Panc1 (cell line): ENCODE measurements around the gene SBF2. TPM values are rescaled to one million over a fixed set of nuclear protein-coding genes. Genes with fewer than 3 reads are reported as not detected.
A peak's percentile ranks its signal among the peaks of the same experiment; 100 is the strongest.

Source experiments
- ATAC-seq: fragments of 200-7000 bp; cut with Tn5 transposase; 2 replicates; pipeline ENCODE4 v1.9.1; 2020; ENCODE audit warnings: mild to moderate bottlenecking, moderate library complexity
- BruUV-seq: library from RNA; stranded (reverse); fragments of 400-500 nt; replicated peaks from 2 replicates; lab custom pipeline; 2021; lab: Mats Ljungman, UMichigan
- CTCF ChIA-PET: fragments of 300-600 bp; sonication (Branson Sonifier 250); formaldehyde crosslinking; loops from one replicate; lab custom pipeline; 2022; ENCODE audit warnings: antibody characterized with exemption; lab: Charles Lee
- POLR2A ChIA-PET: fragments of 300-600 bp; sonication (Branson Sonifier 250); formaldehyde crosslinking; loops from one replicate; lab custom pipeline; 2022; ENCODE audit warnings: antibody characterized with exemption; lab: Charles Lee
- DNase-seq: peaks from one replicate; pipeline ENCODE4 v3.0.0-alpha.2; 2010; ENCODE audit warnings: low read depth, low spot score
- H3K27ac ChIP-seq: 2 replicates; pipeline ENCODE4 v1.5.1; 2011; ENCODE audit warnings: mild to moderate bottlenecking, low read length, inconsistent platforms
- H3K27me3 ChIP-seq: fragments of 200-500 bp; sonication (Bioruptor generic); 2 replicates; pipeline ENCODE4 v1.6.0; 2014; ENCODE audit warnings: low read length, inconsistent platforms; ENCODE audit not compliant: control insufficient read depth, insufficient read depth
- H3K36me3 ChIP-seq: fragments of 200-500 bp; sonication (Bioruptor generic); 2 replicates; pipeline ENCODE4 v1.5.1; 2014; ENCODE audit warnings: inconsistent platforms, mild to moderate bottlenecking, low read length, moderate library complexity; ENCODE audit not compliant: control insufficient read depth, insufficient read depth
- H3K4me1 ChIP-seq: 2 replicates; pipeline ENCODE4 v1.5.1; 2011; ENCODE audit warnings: inconsistent platforms, mild to moderate bottlenecking, low read length, moderate library complexity; ENCODE audit not compliant: control insufficient read depth, insufficient read depth
- H3K4me3 ChIP-seq, 2 experiments: 2 replicates each; pipeline ENCODE4 v1.5.1; 2011 to 2012; ENCODE audit warnings: low read depth in 2 of 2, low read length in 2 of 2, mild to moderate bottlenecking in 2 of 2, inconsistent platforms in 1 of 2, moderate library complexity in 1 of 2
- H3K9me3 ChIP-seq: fragments of 200-500 bp; sonication (Bioruptor generic); 2 replicates; pipeline ENCODE4 v1.5.1; 2014; ENCODE audit warnings: low read depth, mild to moderate bottlenecking, inconsistent platforms, low read length, moderate library complexity; ENCODE audit not compliant: control insufficient read depth, insufficient read depth
- POLR2AphosphoS5 ChIP-seq: IDR thresholded peaks from 2 replicates; pipeline ENCODE4 v1.6.1; 2012; ENCODE audit warnings: mild to moderate bottlenecking, low read depth, low read length, moderate library complexity
- SIN3A ChIP-seq: IDR thresholded peaks from 2 replicates; pipeline ENCODE4 v1.6.1; 2012; ENCODE audit warnings: low read depth, mild to moderate bottlenecking, low read length, moderate library complexity, borderline replicate concordance; ENCODE audit not compliant: insufficient read depth
- TCF7L2 ChIP-seq: IDR thresholded peaks from 2 replicates; pipeline ENCODE4 v1.6.1; 2011; ENCODE audit warnings: mild to moderate bottlenecking, low read depth, low read length, inconsistent platforms
- in situ Hi-C: cut with HindIII; loops from 2 replicates; pipeline ENCODE4 v1.10.0; 2016; ENCODE audit warnings: low sequenced_read_pairs, low pct_unique_long_range_greater_than_20kb
- intact Hi-C: fragments of 100-400 bp; cut with micrococcal nuclease; formaldehyde crosslinking; loops from one replicate; pipeline ENCODE4 v1.10.0; 2022; ENCODE audit not compliant: unreplicated experiment
- total RNA-seq: library from RNA; stranded (reverse); gene quantifications from one replicate; pipeline ENCODE4 v1.2.1, GENCODE V29; 2021; ENCODE audit not compliant: unreplicated experiment
- TF ChIP-seq, protein P1 (sequence below): fragments of 450-650 bp; IDR thresholded peaks from 2 replicates; pipeline ENCODE4 v1.5.1; 2017; ENCODE audit warnings: mild to moderate bottlenecking
- TF ChIP-seq, protein P2 (sequence below), 2 experiments: IDR thresholded peaks; 2 replicates each; pipeline ENCODE4 v1.6.1; 2011 to 2012; ENCODE audit warnings: low read depth in 2 of 2, control low read depth in 1 of 2, low read length in 1 of 2, mild to moderate bottlenecking in 1 of 2, moderate library complexity in 1 of 2; ENCODE audit not compliant: insufficient read depth in 1 of 2

SBF2 gene
- total RNA-seq, 1 experiment from 2014 or later: 65.0 TPM

DNA sequence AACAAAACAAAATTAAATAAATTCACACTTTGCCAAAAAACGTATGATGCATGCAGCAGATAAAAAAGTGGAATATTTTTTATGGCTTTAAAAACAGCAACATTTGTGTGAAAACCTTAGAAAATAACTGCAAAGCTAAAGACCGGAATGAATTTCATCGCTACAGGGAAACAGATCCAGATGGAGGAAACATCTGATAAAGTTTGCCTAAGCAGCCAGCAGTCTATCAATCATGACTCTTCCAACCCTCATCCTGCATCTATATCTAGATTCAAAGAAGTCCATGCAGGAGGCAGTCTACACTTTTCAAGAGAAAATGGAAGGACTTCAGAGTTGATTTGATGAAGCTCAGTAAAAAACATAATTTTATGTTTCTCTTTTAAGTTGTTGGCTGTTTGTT lies 503.3 kb downstream of the SBF2 start:
- ChIA-PET POLR2A (no interaction called here), CTCF (no interaction called here)
- H3K4me1 ChIP-seq: no peaks in the 10 kb centered on the region
- ATAC-seq (no peak), DNase-seq (no peak)
- BruUV-seq: TSS peak; percentile 42
- in situ Hi-C loops: no loop called here
- H3K9me3 ChIP-seq: no peaks in the 10 kb centered on the region
- intact Hi-C loops: no loop called here
- peaks cover 5% of the 10 kb centered on the region; the same call in 1 of the 2 replicates for H3K36me3 ChIP-seq
- no peaks in the 10 kb centered on the region for H3K27me3 ChIP-seq
- peak overlapping the region; percentile 68; the same call in 1 of the 2 replicates for H3K27ac ChIP-seq
- H3K4me3 ChIP-seq: no peak overlapping the region
- TF ChIP-seq SIN3A (no peak), TCF7L2 (no peak), POLR2AphosphoS5 (no peak)
- TF ChIP-seq, protein P1, sequence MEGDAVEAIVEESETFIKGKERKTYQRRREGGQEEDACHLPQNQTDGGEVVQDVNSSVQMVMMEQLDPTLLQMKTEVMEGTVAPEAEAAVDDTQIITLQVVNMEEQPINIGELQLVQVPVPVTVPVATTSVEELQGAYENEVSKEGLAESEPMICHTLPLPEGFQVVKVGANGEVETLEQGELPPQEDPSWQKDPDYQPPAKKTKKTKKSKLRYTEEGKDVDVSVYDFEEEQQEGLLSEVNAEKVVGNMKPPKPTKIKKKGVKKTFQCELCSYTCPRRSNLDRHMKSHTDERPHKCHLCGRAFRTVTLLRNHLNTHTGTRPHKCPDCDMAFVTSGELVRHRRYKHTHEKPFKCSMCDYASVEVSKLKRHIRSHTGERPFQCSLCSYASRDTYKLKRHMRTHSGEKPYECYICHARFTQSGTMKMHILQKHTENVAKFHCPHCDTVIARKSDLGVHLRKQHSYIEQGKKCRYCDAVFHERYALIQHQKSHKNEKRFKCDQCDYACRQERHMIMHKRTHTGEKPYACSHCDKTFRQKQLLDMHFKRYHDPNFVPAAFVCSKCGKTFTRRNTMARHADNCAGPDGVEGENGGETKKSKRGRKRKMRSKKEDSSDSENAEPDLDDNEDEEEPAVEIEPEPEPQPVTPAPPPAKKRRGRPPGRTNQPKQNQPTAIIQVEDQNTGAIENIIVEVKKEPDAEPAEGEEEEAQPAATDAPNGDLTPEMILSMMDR: no peak
- TF ChIP-seq, protein P2, sequence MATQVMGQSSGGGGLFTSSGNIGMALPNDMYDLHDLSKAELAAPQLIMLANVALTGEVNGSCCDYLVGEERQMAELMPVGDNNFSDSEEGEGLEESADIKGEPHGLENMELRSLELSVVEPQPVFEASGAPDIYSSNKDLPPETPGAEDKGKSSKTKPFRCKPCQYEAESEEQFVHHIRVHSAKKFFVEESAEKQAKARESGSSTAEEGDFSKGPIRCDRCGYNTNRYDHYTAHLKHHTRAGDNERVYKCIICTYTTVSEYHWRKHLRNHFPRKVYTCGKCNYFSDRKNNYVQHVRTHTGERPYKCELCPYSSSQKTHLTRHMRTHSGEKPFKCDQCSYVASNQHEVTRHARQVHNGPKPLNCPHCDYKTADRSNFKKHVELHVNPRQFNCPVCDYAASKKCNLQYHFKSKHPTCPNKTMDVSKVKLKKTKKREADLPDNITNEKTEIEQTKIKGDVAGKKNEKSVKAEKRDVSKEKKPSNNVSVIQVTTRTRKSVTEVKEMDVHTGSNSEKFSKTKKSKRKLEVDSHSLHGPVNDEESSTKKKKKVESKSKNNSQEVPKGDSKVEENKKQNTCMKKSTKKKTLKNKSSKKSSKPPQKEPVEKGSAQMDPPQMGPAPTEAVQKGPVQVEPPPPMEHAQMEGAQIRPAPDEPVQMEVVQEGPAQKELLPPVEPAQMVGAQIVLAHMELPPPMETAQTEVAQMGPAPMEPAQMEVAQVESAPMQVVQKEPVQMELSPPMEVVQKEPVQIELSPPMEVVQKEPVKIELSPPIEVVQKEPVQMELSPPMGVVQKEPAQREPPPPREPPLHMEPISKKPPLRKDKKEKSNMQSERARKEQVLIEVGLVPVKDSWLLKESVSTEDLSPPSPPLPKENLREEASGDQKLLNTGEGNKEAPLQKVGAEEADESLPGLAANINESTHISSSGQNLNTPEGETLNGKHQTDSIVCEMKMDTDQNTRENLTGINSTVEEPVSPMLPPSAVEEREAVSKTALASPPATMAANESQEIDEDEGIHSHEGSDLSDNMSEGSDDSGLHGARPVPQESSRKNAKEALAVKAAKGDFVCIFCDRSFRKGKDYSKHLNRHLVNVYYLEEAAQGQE (IDR thresholded peaks at IDR 0.05; ENCODE audit: insufficient read depth in 1 of 2, low read depth in 2 of 2, low read length in 1 of 2): no peak

DNA sequence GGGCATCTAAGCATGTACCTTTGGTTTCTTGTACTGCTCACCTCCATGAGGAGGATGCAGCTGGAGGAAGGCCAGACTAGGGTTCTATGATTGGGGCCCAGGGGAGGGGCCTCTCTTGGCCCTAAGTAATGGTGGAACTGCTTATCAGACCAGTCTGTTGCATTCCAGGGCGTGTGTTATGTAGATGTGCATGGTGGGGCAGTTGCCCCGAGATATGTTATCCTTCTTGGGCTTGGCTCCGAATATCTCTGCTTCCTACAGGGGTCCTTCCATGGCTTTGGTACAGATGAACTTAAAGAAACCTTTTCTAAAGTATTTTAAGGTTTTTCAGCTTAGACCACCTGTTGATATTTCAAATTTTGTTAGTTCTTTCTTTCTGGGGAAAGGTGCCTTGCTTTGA lies 504.1 kb downstream of the SBF2 start:
- no peak for ATAC-seq
- Histone ChIP-seq H3K27me3 (no peaks in the 10 kb centered on the region), H3K9me3 (no peaks in the 10 kb centered on the region), H3K36me3 (peaks cover 5% of the 10 kb centered on the region; the same call in 1 of the 2 replicates), H3K27ac (peak overlapping the region; percentile 68; the same call in 1 of the 2 replicates), H3K4me1 (peaks cover 2% of the 10 kb centered on the region), H3K4me3 (no peak overlapping the region)
- DNase-seq: no peak
- BruUV-seq: no TSS peak
- in situ Hi-C loops: no loop called here
- CTCF ChIA-PET: no interaction called here
- POLR2A ChIA-PET: no interaction called here
- intact Hi-C loops: no loop called here
- TF ChIP-seq, protein P1: no peak
- TF ChIP-seq, protein P2 (IDR thresholded peaks at IDR 0.05; ENCODE audit: insufficient read depth in 1 of 2, low read depth in 2 of 2, low read length in 1 of 2): no peak
- TF ChIP-seq SIN3A (no peak), TCF7L2 (no peak), POLR2AphosphoS5 (no peak)
